MM.1S (cell line): ENCODE measurements around the gene CYBRD1.

Experiments used
- DNase-seq: peaks from one replicate; pipeline ENCODE4 v3.0.0-alpha.2; 2015
- H2AFZ ChIP-seq: fragments of 300-600 bp; sonication (generic); 2 replicates; pipeline ENCODE4 v1.6.0; 2016; ENCODE audit warnings: antibody characterized with exemption, low read length
- H3F3A ChIP-seq: fragments of 300-600 bp; sonication (generic); 2 replicates; pipeline ENCODE4 v1.6.1; 2016; ENCODE audit warnings: mild to moderate bottlenecking, antibody characterized with exemption, low read length, moderate library complexity, mixed read lengths; ENCODE audit not compliant: insufficient read depth
- H3K27ac ChIP-seq: fragments of 300-600 bp; sonication (generic); 2 replicates; pipeline ENCODE4 v1.5.1; 2016; ENCODE audit warnings: mild to moderate bottlenecking, low read length
- H3K27me3 ChIP-seq: fragments of 300-600 bp; sonication (generic); replicated peaks from 2 replicates; pipeline ENCODE4 v1.6.0; 2016; ENCODE audit warnings: low read length; ENCODE audit not compliant: insufficient read depth
- H3K36me3 ChIP-seq: fragments of 300-600 bp; sonication (generic); replicated peaks from 2 replicates; pipeline ENCODE4 v1.6.1; 2016; ENCODE audit warnings: mild to moderate bottlenecking, low read length, mixed read lengths; ENCODE audit not compliant: insufficient read depth
- H3K4me1 ChIP-seq: fragments of 300-600 bp; sonication (generic); 2 replicates; pipeline ENCODE4 v1.6.1; 2016; ENCODE audit warnings: low read length, mixed read lengths
- H3K4me2 ChIP-seq: fragments of 300-600 bp; sonication (generic); 2 replicates; pipeline ENCODE4 v1.6.0; 2016; ENCODE audit warnings: low read depth, low read length
- H3K4me3 ChIP-seq: fragments of 300-600 bp; sonication (generic); 2 replicates; pipeline ENCODE4 v1.5.1; 2016; ENCODE audit warnings: low read length, mixed read lengths
- H3K79me2 ChIP-seq: fragments of 300-600 bp; sonication (generic); 2 replicates; pipeline ENCODE4 v1.6.1; 2016; ENCODE audit warnings: mixed run types, low read length, mixed read lengths
- H3K9ac ChIP-seq: fragments of 300-600 bp; sonication (generic); 2 replicates; pipeline ENCODE4 v1.6.1; 2016; ENCODE audit warnings: low read length, mixed read lengths
- H3K9me2 ChIP-seq: fragments of 300-600 bp; sonication (generic); replicated peaks from 2 replicates; pipeline ENCODE4 v1.6.1; 2016; ENCODE audit warnings: mild to moderate bottlenecking, low read length, mixed read lengths; ENCODE audit not compliant: insufficient read depth
- H3K9me3 ChIP-seq: fragments of 300-600 bp; sonication (generic); replicated peaks from 2 replicates; pipeline ENCODE4 v1.6.1; 2016; ENCODE audit warnings: mild to moderate bottlenecking, low read length, mixed read lengths; ENCODE audit not compliant: insufficient read depth
- H4K20me1 ChIP-seq: fragments of 300-600 bp; sonication (generic); 2 replicates; pipeline ENCODE4 v1.6.1; 2016; ENCODE audit warnings: mild to moderate bottlenecking, low read length, moderate library complexity, mixed read lengths; ENCODE audit not compliant: insufficient read depth
- CTCF ChIP-seq: fragments of 300-600 bp; sonication (generic); IDR thresholded peaks from 2 replicates; pipeline ENCODE4 v1.5.1; 2016; ENCODE audit warnings: antibody characterized with exemption, low read length, mixed read lengths
- EZH2 ChIP-seq: fragments of 300-600 bp; sonication (generic); optimal IDR thresholded peaks from 2 replicates; pipeline ENCODE3; 2017; ENCODE audit warnings: low read depth, mild to moderate bottlenecking, antibody characterized with exemption, low read length, mixed read lengths
- EZH2phosphoT487 ChIP-seq: fragments of 300-600 bp; sonication (generic); IDR thresholded peaks from 2 replicates; pipeline ENCODE4 v1.6.1; 2018; ENCODE audit warnings: antibody characterized with exemption, low read length

CYBRD1 gene

GRCh38 chr2:171545086-171545485, 22.8 kb downstream of the CYBRD1 start:
- Histone ChIP-seq H3K9ac (no peak overlapping the region), H3K9me2 (no peaks in the 10 kb centered on the region), H4K20me1 (no peaks in the 10 kb centered on the region), H3K9me3 (no peaks in the 10 kb centered on the region), H3K4me1 (no peaks in the 10 kb centered on the region), H3K36me3 (no peaks in the 10 kb centered on the region), H3K4me3 (no peak overlapping the region), H3K27ac (no peak overlapping the region), H3K4me2 (no peak overlapping the region), H3K79me2 (no peaks in the 10 kb centered on the region), H3F3A (no peaks in the 10 kb centered on the region), H3K27me3 (no peaks in the 10 kb centered on the region), H2AFZ (no peak overlapping the region)
- no peak for TF ChIP-seq CTCF
- TF ChIP-seq EZH2 = no peak
- TF ChIP-seq EZH2phosphoT487 = no peak
- no peak for DNase-seq

GRCh38 chr2:171547256-171547655, 25.0 kb downstream of the CYBRD1 start:
- Histone ChIP-seq H4K20me1 (no peaks in the 10 kb centered on the region), H3K4me2 (no peak overlapping the region), H3K9me2 (no peaks in the 10 kb centered on the region), H3K4me3 (no peak overlapping the region), H3K9me3 (no peaks in the 10 kb centered on the region), H3K27me3 (no peaks in the 10 kb centered on the region), H2AFZ (no peak overlapping the region), H3K79me2 (no peaks in the 10 kb centered on the region), H3K9ac (no peak overlapping the region), H3K36me3 (no peaks in the 10 kb centered on the region), H3F3A (no peaks in the 10 kb centered on the region), H3K4me1 (no peaks in the 10 kb centered on the region), H3K27ac (no peak overlapping the region)
- TF ChIP-seq EZH2 (no peak), CTCF (no peak), EZH2phosphoT487 (no peak)
- DNase-seq = no peak

- Histone ChIP-seq H3F3A (no peaks in the 10 kb centered on the region), H3K4me1 (no peaks in the 10 kb centered on the region), H2AFZ (no peak overlapping the region), H3K9me2 (no peaks in the 10 kb centered on the region), H3K27me3 (no peaks in the 10 kb centered on the region), H4K20me1 (no peaks in the 10 kb centered on the region), H3K79me2 (no peaks in the 10 kb centered on the region), H3K4me3 (no peak overlapping the region), H3K36me3 (no peaks in the 10 kb centered on the region), H3K9me3 (no peaks in the 10 kb centered on the region), H3K4me2 (no peak overlapping the region), H3K9ac (no peak overlapping the region), H3K27ac (no peak overlapping the region)
- TF ChIP-seq EZH2 (no peak), EZH2phosphoT487 (no peak), CTCF (no peak)
- DNase-seq = no peak
Measured at GRCh38 chr2:171547720-171548119, 25.4 kb downstream of the CYBRD1 start.
